Tibial nerve (tissue), 4 donors: ENCODE measurements around the gene ADAM15. TPM values are rescaled to one million over a fixed set of nuclear protein-coding genes. Genes with fewer than 3 reads are reported as not detected.

Experiments used
- DNase-seq, 2 donors: peaks; one replicate each; pipeline ENCODE4 v3.0.0-alpha.2; 2019; ENCODE audit warnings: low spot score in 2 of 2
- H3K27ac ChIP-seq, 4 donors: fragments of 200-600 bp; sonication (generic) in 3 of 4; one replicate each; pipeline ENCODE4 v1.5.1; 2017 to 2019; ENCODE audit warnings: mild to moderate bottlenecking in 1 of 4
- H3K27me3 ChIP-seq, 2 donors: fragments of 200-600 bp; sonication (generic) in 1 of 2; one replicate each; pipeline versions ENCODE4 v1.5.1 to v1.6.0; 2017 to 2019
- H3K36me3 ChIP-seq, 3 donors: fragments of 200-600 bp; sonication (generic); one replicate each; pipeline ENCODE4 v1.5.1; 2018 to 2019
- H3K4me1 ChIP-seq, 4 donors: fragments of 200-600 bp; sonication (generic) in 3 of 4; one replicate each; pipeline ENCODE4 v1.5.1; 2017 to 2019
- H3K4me3 ChIP-seq, 4 donors: fragments of 200-600 bp; sonication (generic) in 3 of 4; one replicate each; pipeline ENCODE4 v1.5.1; 2017 to 2019; ENCODE audit warnings: mild to moderate bottlenecking in 1 of 4, moderate library complexity in 1 of 4
- H3K9me3 ChIP-seq, 4 donors: fragments of 200-600 bp; sonication (generic) in 3 of 4; one replicate each; pipeline ENCODE4 v1.5.1; 2017 to 2019
- EP300 ChIP-seq, 2 donors: sonication (generic); formaldehyde crosslinking; IDR thresholded peaks; one replicate each; pipeline ENCODE4 v1.6.1; 2017; ENCODE audit warnings: antibody characterized with exemption in 2 of 2, mild to moderate bottlenecking in 1 of 2
- POLR2A ChIP-seq, 2 donors: fragments of 450-650 bp; IDR thresholded peaks; one replicate each; pipeline ENCODE4 v1.6.1; 2017; ENCODE audit warnings: antibody characterized with exemption in 2 of 2, mild to moderate bottlenecking in 2 of 2, moderate library complexity in 2 of 2
- WGBS, 2 donors: methylation state at CpG; one replicate each; pipeline ENCODE4 v1.1.5; 2018; 5-methylcytosine and 5-hydroxymethylcytosine counted together
- total RNA-seq, 4 donors: library from RNA; depleted of rRNA; stranded (reverse); fragments of >200 nt; gene quantifications; one replicate each; pipeline ENCODE4 v1.1.0, GENCODE V29; 2016
- TF ChIP-seq, protein P1 (sequence below), 5 experiments: fragments of 200-600 bp in 3 of 5; fragments of 450-650 bp in 2 of 5; sonication (generic) in 3 of 5; IDR thresholded peaks; one replicate each; pipeline ENCODE4 v1.5.1; 2016 to 2019; ENCODE audit warnings: antibody characterized with exemption in 5 of 5, mild to moderate bottlenecking in 3 of 5, moderate library complexity in 2 of 5

Gene ADAM15
- total RNA-seq, 4 donors from 2014 or later: 111 to 202 (median 168) TPM

DNA sequence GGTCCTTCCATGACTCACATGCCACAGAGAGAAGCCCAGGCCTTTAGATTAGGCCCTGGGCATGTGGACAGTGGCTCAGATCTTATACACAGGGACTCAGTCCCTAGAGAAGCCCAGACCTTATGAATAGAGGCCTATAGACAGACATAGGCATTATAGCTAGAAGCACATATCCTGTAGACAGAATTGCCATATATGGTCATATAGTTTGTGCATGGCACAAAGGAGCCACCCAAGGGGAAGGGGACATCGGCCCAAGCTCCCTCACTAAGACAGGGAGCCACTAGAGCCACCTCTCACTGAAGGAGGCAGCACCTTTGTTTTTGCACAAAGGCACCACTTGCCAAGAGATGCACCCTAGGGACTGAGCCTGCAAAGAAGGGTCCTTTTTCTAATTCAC, 25.3 kb downstream of the ADAM15 start:
- H3K27me3 ChIP-seq: peaks cover 0 to 25% of the 10 kb centered on the region in 2 donors
- no peaks in the 10 kb centered on the region for H3K36me3 ChIP-seq
- DNase-seq: no peak
- TF ChIP-seq, protein P1, sequence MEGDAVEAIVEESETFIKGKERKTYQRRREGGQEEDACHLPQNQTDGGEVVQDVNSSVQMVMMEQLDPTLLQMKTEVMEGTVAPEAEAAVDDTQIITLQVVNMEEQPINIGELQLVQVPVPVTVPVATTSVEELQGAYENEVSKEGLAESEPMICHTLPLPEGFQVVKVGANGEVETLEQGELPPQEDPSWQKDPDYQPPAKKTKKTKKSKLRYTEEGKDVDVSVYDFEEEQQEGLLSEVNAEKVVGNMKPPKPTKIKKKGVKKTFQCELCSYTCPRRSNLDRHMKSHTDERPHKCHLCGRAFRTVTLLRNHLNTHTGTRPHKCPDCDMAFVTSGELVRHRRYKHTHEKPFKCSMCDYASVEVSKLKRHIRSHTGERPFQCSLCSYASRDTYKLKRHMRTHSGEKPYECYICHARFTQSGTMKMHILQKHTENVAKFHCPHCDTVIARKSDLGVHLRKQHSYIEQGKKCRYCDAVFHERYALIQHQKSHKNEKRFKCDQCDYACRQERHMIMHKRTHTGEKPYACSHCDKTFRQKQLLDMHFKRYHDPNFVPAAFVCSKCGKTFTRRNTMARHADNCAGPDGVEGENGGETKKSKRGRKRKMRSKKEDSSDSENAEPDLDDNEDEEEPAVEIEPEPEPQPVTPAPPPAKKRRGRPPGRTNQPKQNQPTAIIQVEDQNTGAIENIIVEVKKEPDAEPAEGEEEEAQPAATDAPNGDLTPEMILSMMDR (IDR thresholded peaks at IDR 0.05): no peak
- TF ChIP-seq EP300 (IDR thresholded peaks at IDR 0.05): no peak
- TF ChIP-seq POLR2A (IDR thresholded peaks at IDR 0.05): no peak
- no peak overlapping the region for H3K4me3 ChIP-seq
- no peak overlapping the region for H3K27ac ChIP-seq
- H3K4me1 ChIP-seq: peaks cover 0 to 35% (median 29%) of the 10 kb centered on the region in 4 donors
- 20 to 60% methylated on average over 1 of the region's 1 CpG for WGBS, 2 donors
- H3K9me3 ChIP-seq: no peaks in the 10 kb centered on the region

DNA sequence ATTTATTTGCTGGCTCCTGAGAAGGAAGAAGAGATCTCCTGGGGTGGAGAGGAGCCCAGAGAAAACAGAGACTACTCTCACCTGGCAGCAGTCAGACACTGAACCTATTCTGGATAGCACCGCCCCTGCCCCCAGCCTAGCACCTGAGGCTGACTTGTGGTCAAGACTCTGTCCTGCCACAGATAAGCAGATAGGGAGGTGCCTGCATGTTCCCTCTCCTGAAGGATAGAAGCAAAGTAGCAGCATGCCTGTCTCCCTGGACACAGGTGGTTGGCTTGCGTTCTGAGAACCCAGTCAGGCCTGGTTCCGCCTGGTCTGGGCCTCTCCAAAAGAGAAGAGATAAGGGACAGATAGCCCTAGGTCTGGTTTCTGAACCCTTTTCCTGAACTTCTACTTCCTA, 26.2 kb downstream of the ADAM15 start:
- no peak for TF ChIP-seq EP300 (IDR thresholded peaks at IDR 0.05)
- TF ChIP-seq, protein P1 (IDR thresholded peaks at IDR 0.05): no peak
- no peak for TF ChIP-seq POLR2A (IDR thresholded peaks at IDR 0.05)
- H3K4me3 ChIP-seq: no peak overlapping the region
- no peak for DNase-seq
- peaks cover 0 to 35% of the 10 kb centered on the region in 2 donors for H3K27me3 ChIP-seq
- H3K4me1 ChIP-seq: peaks cover 3 to 41% (median 35%) of the 10 kb centered on the region in 4 donors
- no peaks in the 10 kb centered on the region for H3K9me3 ChIP-seq
- no peaks in the 10 kb centered on the region for H3K36me3 ChIP-seq
- H3K27ac ChIP-seq: no peak overlapping the region
- 88 to 94% methylated on average over 3 of the region's 3 CpGs for WGBS, 2 donors

DNA sequence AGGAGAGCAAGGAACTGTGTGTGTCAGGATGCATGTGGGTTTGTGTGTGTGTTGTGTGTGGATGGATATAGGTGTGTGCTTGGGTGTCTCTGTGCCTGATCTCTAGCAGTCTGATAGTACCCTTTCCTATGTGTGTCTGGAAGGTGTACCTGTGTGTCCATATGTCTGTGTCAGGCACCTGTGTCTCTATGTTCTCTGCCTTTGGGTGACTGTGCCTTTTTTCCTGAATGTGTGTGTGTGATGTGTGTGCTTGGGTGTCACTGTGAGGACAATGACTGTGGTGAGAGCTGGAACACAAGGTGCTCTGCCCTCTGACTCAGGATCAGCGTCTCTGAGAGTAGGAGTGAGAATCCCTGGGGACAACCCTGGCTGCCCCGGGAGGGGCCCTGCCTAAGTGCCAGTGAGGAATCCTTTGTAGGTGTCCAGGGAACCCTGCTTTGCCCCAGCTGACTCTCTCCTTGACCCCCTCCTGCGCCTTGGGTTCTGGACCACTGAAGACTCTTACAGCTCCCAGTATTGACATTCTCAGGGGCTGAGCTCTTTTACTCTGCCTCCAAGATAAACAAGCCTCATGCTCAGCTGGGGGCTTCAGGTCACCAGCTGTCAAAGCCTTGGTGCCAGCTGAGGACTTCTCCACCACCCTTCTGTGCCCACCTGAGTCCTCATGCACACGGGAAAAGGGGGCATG, 26.8 kb downstream of the ADAM15 start:
- peaks cover 4 to 46% (median 40%) of the 10 kb centered on the region in 4 donors for H3K4me1 ChIP-seq
- WGBS, 2 donors: 49 to 58% methylated on average over 4 of the region's 4 CpGs
- H3K27ac ChIP-seq: no peak overlapping the region
- H3K27me3 ChIP-seq: peaks cover 0 to 41% of the 10 kb centered on the region in 2 donors
- H3K36me3 ChIP-seq: no peaks in the 10 kb centered on the region
- no peak overlapping the region for H3K4me3 ChIP-seq
- DNase-seq: no peak
- no peak for TF ChIP-seq POLR2A (IDR thresholded peaks at IDR 0.05)
- H3K9me3 ChIP-seq: no peaks in the 10 kb centered on the region

DNA sequence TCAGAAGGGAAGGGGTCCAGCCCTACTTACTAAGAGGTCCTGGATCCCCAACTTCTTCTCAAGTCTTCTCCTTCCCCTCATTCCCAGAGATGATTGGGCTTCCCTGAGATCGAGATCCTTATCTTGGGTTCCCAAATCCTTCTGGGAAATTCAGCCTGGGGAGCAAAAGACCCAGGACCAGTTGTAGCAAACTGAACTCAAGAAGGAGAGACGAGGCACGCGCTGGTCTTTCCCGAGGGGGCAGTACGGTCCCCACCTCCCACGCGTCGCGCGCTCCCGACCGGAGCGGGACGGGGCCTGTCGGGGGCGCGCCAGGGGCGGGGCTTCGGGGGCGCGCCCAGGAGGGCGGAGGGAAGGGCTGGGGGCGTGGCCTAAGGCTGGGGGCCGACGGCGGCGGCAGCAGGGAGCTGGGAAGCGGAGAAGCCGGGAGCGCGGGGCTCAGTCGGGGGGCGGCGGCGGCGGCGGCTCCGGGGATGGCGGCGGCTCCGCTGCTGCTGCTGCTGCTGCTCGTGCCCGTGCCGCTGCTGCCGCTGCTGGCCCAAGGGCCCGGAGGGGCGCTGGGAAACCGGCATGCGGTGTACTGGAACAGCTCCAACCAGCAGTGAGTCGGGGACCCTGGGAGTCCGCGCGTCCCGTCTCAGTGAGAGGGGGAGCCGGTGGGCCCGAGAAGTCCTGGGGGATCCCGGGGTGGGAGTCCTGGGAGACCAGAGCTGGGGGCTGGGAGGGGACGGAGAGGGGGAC, 27.5 kb downstream of the ADAM15 start, which contains the start of gene EFNA3:
Gene EFNA3, plus strand, starts transcription at position 369 of the 741 bp plus-strand sequence. Its CDS starts 105 bp downstream, at position 474.
- Histone ChIP-seq H3K27ac (no peak within 1 kb of the TSS), H3K4me1 (peaks cover 4 to 52% (median 41%) of the 10 kb centered on the region in 4 donors), H3K9me3 (no peaks in the 10 kb centered on the region), H3K36me3 (no peaks in the 10 kb centered on the region), H3K27me3 (peaks cover 0 to 48% of the 10 kb centered on the region in 2 donors), H3K4me3 (peak within 1 kb of the TSS; percentile 22 to 53 (median 32))
- DNase-seq: peak; percentile 44 to 62
- WGBS, 2 donors: 1 to 3% methylated on average over 10 to 34 of the region's 59 CpGs
- TF ChIP-seq, protein P1 (IDR thresholded peaks at IDR 0.05): peak in 1 of 5 experiments; percentile 12
- TF ChIP-seq EP300 (IDR thresholded peaks at IDR 0.05): no peak

DNA sequence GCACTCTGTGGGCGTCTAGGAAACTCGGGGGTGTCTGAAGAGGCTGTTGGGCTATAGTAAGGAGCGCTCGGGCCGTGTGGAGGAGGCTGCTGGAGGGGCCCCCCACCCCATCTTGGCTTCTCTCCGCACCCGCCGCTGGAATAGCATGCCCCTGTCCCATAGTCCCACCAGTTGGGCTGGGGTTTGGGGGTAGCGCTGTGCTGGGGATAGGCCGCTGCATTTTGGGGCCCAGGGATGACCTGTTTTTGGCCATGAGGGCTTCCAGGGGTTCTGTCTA, 28.0 kb downstream of the ADAM15 start:
- no peak for TF ChIP-seq POLR2A (IDR thresholded peaks at IDR 0.05)
- TF ChIP-seq, protein P1 (IDR thresholded peaks at IDR 0.05): no peak
- no peak for TF ChIP-seq EP300 (IDR thresholded peaks at IDR 0.05)
- H3K27me3 ChIP-seq: peaks cover 0 to 53% of the 10 kb centered on the region in 2 donors
- 0 to 4% methylated on average over 2 to 9 of the region's 10 CpGs for WGBS, 2 donors
- peaks cover 4 to 55% (median 41%) of the 10 kb centered on the region in 4 donors for H3K4me1 ChIP-seq
- no peaks in the 10 kb centered on the region for H3K36me3 ChIP-seq
- H3K9me3 ChIP-seq: no peaks in the 10 kb centered on the region
- peak overlapping the region; percentile 22 to 53 (median 32) for H3K4me3 ChIP-seq
- DNase-seq: no peak
- H3K27ac ChIP-seq: no peak overlapping the region
